HG03558 (cell line): ENCODE data around the gene SPATA22.
"Not testable (repeated sequence)": the region's sequence is repeated elsewhere in the genome, so short reads cannot be mapped to it uniquely, and the experiment has no call there.

Source experiments
- ATAC-seq: cut with Tn5 transposase; IDR thresholded peaks from one replicate; pipeline ENCODE4 v1.9.1; 2021; ENCODE audit warnings: moderate number of reproducible peaks; ENCODE audit not compliant: unreplicated experiment; ENCODE audit errors: extremely low read depth

The SPATA22 gene

GRCh38 chr17:3475251-3475685 lies 3.6 kb upstream of the SPATA22 start:
- no peak for ATAC-seq

DNA sequence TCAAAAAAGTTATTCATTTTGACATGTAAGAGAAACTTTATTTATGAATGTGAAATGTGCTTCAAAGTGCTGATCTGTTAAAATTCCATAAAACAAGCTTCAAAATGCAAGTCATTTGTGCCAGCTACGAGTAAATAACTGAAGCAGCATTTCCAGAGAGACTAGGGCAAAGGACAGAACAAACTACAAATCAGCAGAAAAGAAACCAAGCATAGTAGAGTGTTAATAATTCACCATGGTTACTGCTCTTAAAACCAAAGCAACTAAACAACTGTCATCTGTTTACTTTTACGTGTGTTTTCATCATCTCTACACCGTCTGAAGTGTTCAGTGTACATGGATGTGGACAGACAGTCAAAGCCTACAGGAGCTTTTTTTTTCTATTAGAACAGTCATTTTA lies 2.6 kb upstream of the SPATA22 start:
- no peak for ATAC-seq

DNA sequence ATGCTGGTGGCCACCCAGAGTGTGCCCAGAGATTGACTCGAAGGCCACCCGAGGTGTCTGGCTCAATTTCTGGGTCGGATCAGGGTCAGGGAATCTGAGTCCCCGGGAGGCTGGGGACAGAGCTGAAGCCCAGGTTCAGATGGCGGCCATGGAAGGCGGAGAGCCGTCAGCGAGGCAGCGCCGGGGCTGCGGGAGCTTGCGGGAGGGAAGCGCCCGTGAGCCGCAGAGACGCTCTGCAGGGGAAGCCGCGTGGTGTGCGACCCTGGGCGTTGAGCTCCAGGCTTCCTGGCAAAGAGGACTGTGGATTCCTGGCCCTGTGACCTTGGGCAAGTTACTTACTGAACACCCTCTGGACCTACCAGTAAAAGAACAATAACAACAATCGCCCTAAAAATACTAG lies 518 bp upstream of the SPATA22 start:
- ATAC-seq = no peak

GRCh38 chr17:3469529-3469928 lies 2.1 kb downstream of the SPATA22 start:
- no peak for ATAC-seq

GRCh38 chr17:3466355-3466754 lies 5.3 kb downstream of the SPATA22 start:
- ATAC-seq = not testable (repeated sequence)

- no peak for ATAC-seq
Measured at GRCh38 chr17:3448059-3448665, 23.5 kb downstream of the SPATA22 start.

GRCh38 chr17:3447625-3448024 lies 24.0 kb downstream of the SPATA22 start:
- no peak for ATAC-seq

DNA sequence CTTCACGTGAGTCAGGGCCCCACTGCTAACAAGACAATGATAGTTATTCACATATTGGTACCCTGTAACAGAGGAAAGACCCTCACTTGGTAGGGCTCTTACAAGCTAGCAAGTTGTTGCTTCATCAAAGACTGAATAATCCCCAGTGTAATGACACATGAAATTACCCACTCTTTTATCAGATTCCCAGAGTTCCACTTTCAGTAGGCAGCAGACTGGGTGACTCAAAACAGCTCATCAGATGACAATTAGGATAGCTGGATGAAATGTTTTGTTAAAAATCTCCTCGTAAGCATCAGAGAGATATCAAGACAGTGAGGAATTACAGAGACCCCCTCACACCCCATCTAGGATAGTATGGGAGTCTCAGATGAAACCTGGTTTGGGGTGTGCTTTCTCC lies 31.2 kb downstream of the SPATA22 start:
- no peak for ATAC-seq

GRCh38 chr17:3438368-3438767 lies 33.3 kb downstream of the SPATA22 start:
- ATAC-seq = no peak

DNA sequence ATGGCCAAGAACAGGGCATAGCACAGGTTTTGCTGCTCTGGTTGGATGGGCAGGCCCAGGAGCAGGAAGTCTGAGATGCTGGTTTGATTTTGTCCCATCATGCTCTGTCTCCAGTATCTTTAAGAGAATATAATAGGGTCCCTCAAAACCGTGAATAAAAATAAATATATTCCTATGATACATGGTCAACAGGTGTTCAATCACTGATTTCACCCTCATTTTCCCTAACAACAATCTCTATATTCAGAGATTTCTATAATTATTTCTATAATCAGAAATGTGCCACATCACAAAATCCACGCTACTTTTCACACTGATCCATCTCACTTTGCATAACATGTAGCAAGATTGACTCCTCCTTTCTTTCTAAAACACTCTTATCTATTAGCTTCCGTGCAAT lies 37.9 kb downstream of the SPATA22 start, which contains the start of gene OR1E2:
Gene OR1E2 (minus strand): TSS at position 101 of the 400 bp plus-strand sequence. CDS start 0 bp downstream, at position 101.
- ATAC-seq = no peak

DNA sequence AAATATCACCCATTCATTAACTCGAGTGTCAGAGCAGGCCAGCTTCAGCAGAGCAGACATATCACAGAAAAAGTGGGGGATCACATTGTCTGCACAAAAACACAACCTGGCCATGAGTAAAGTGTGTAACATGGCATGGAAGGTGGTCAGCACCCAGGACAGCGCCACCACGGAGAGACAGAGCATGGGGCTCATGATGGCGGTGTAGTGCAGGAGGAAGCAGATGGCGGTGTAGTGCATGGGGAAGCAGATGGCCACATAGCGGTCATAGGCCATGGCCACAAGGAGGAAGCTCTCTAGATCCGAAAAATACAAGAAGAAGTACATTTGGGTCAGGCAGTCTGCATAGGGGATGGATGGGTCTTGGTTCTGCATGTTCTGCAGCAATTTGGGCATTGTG lies 38.4 kb downstream of the SPATA22 start:
- not testable (repeated sequence) for ATAC-seq

- ATAC-seq = no peak
Measured at GRCh38 chr17:3418222-3418621, 53.4 kb downstream of the SPATA22 start.

DNA sequence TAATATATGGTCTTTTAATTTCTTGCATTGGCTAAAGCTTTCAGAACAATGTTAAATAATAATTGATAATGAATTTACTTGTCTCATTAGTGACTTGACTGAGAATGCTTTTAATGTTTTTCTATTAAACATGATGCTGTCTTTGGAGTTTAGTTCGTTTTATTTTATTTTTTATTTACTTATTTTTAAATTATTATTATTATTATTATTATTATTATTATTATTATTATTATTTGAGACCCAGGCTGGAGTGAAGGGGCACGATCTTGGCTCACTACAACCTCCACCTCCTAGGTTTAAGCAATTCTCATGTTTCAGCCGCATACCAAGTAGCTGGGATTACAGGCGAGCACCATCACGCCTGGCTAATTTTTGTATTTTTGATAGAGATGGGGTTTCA lies 56.0 kb downstream of the SPATA22 start:
- no peak for ATAC-seq

- ATAC-seq = not testable (repeated sequence)
Measured at GRCh38 chr17:3412216-3412615, 59.4 kb downstream of the SPATA22 start.

DNA sequence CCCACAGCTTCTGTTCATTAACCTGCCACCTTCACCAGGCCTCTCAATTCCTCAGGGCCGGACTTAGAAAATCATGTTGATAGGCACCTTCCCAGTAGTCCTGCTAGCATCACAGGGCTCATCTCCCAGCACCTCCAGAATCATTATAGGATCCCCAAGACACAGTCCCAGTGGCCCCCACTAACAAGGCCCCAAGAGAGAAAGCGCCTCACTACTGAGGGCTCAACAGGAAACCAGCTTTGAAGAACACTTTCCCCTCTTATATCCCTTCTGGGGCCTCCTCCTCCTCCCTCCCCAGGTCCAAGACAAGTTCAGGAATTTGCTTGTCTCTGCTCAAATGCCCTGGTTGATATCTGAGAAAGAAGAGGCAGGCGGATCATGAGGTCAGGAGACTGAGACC lies 60.5 kb downstream of the SPATA22 start, which contains the start of gene OR3A3:
Gene OR3A3 (plus strand): TSS at position 301 of the 400 bp plus-strand sequence.
- ATAC-seq = no peak

DNA sequence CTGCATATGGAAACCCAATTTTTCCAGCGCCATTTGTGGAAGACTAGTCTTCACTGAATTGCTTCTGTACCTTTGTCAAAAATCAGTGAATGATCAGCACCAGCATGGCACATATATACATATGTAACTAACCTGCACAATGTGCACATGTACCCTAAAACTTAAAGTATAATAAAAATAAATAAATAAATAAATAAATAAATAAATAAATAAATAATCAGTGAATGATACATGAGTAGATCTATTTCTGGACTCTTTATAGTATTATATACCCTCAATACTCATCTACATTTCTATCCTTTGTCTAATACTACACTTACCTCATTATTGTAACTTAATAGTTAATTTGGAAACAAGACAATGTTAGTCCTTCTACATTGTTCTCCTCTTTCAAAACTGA lies 67.8 kb downstream of the SPATA22 start:
- not testable (repeated sequence) for ATAC-seq

- ATAC-seq = no peak
Measured at GRCh38 chr17:3401786-3402185, 69.8 kb downstream of the SPATA22 start.

DNA sequence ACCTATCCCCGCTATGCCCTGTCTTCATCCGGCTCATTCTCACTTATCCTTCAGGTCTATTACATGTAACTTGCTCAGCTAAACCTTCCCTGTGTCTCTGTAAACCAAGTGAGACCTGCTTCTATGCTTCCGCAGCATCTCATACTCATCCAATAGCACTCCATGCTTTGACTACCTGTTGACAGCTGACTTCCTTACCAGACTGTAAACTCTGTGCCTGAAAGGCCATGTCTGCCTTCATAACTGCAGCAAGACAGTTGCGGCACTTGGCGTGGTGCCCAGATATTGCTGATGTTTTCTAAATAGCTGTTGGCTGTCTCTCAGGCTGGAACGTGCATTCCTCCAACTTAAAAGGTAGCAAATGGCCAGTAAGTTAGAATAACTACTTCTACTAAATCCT lies 71.6 kb downstream of the SPATA22 start:
- ATAC-seq = no peak

- no peak for ATAC-seq
Measured at GRCh38 chr17:3398310-3398709, 73.3 kb downstream of the SPATA22 start, which contains the start of gene OR1E1. TSS of gene OR1E1 (minus strand) at chr17:3398410. CDS start at chr17:3398410, 0 bp downstream.

DNA sequence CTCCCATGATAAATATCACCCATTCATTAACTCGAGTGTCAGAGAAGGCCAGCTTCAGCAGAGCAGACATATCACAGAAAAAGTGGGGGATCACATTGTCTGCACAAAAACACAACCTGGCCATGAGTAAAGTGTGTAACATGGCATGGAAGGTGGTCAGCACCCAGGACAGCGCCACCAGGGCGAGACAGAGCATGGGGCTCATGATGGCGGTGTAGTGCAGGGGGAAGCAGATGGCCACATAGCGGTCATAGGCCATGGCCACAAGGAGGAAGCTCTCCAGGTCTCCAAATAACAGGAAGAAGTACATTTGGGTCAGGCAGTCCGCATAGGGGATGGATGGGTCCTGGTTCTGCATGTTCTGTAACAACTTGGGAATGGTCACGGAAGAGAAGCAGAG lies 73.8 kb downstream of the SPATA22 start:
- ATAC-seq = not testable (repeated sequence)
